SK-N-SH (cell line): ENCODE data around the gene ITGBL1.

ENCODE experiments used
- ELF1 ChIP-seq: IDR thresholded peaks from 2 replicates; pipeline ENCODE4 v1.4.0; 2012
- EP300 ChIP-seq, 2 experiments: IDR thresholded peaks; 2 replicates each; pipeline versions ENCODE4 v1.4.0 to v1.6.1; 2012; ENCODE audit warnings: borderline replicate concordance in 1 of 2, low read depth in 1 of 2, low read length in 1 of 2
- FOXJ3 ChIP-seq: sonication (generic); formaldehyde crosslinking; IDR thresholded peaks from 2 replicates; pipeline ENCODE4 v1.5.1; 2020; ENCODE audit warnings: mild to moderate bottlenecking, missing genetic modification reagents
- POLR2AphosphoS5 ChIP-seq: IDR thresholded peaks from 2 replicates; pipeline ENCODE4 v1.6.1; 2012; ENCODE audit warnings: low read depth, low read length
- SIN3A ChIP-seq: IDR thresholded peaks from 2 replicates; pipeline ENCODE4 v1.6.1; 2012; ENCODE audit warnings: low read depth, mild to moderate bottlenecking, low read length, moderate library complexity, borderline replicate concordance
- TF ChIP-seq, protein P1 (sequence below): fragments of 200-600 bp; sonication (generic); IDR thresholded peaks from 2 replicates; pipeline ENCODE4 v1.6.1; 2017; ENCODE audit warnings: antibody characterized with exemption, mild to moderate bottlenecking, moderate library complexity

- TF ChIP-seq, protein P1, sequence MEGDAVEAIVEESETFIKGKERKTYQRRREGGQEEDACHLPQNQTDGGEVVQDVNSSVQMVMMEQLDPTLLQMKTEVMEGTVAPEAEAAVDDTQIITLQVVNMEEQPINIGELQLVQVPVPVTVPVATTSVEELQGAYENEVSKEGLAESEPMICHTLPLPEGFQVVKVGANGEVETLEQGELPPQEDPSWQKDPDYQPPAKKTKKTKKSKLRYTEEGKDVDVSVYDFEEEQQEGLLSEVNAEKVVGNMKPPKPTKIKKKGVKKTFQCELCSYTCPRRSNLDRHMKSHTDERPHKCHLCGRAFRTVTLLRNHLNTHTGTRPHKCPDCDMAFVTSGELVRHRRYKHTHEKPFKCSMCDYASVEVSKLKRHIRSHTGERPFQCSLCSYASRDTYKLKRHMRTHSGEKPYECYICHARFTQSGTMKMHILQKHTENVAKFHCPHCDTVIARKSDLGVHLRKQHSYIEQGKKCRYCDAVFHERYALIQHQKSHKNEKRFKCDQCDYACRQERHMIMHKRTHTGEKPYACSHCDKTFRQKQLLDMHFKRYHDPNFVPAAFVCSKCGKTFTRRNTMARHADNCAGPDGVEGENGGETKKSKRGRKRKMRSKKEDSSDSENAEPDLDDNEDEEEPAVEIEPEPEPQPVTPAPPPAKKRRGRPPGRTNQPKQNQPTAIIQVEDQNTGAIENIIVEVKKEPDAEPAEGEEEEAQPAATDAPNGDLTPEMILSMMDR = no peak
- TF ChIP-seq FOXJ3 (CRISPR knock-in tag) (no peak), SIN3A (no peak), POLR2AphosphoS5 (no peak), ELF1 (no peak), EP300 (IDR thresholded peaks at IDR 0.05; ENCODE audit: borderline replicate concordance in 1 of 2, low read depth in 1 of 2, low read length in 1 of 2) (no peak)
Measured at GRCh38 chr13:101655435-101655834, 203.0 kb downstream of the ITGBL1 start.
